ENCODE data around the gene GFOD2.

DNA sequence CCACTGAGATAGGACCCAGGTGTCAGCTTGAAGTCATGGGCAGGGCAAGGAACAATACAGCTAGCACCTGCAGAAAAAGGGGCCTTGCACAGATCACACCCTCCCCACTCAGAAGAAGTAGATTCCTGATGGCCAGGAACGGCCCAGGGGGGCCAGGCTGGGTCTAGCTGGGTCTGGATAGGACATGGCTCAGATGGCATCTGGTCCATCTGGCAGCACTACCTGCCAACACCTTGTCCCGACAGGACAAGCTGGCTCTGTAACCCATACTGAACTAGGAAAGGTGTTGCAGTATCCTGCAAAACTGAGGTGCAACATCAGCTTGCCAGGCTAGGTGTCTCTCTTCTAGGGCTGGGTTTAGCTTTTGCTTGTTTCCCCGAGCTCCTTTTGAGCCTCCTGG, 38.9 kb upstream of the GFOD2 start:
- TF ChIP-seq, protein P1, sequence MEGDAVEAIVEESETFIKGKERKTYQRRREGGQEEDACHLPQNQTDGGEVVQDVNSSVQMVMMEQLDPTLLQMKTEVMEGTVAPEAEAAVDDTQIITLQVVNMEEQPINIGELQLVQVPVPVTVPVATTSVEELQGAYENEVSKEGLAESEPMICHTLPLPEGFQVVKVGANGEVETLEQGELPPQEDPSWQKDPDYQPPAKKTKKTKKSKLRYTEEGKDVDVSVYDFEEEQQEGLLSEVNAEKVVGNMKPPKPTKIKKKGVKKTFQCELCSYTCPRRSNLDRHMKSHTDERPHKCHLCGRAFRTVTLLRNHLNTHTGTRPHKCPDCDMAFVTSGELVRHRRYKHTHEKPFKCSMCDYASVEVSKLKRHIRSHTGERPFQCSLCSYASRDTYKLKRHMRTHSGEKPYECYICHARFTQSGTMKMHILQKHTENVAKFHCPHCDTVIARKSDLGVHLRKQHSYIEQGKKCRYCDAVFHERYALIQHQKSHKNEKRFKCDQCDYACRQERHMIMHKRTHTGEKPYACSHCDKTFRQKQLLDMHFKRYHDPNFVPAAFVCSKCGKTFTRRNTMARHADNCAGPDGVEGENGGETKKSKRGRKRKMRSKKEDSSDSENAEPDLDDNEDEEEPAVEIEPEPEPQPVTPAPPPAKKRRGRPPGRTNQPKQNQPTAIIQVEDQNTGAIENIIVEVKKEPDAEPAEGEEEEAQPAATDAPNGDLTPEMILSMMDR (IDR thresholded peaks at IDR 0.05 in 4 of 5, conservative IDR thresholded peaks at IDR 0.05 in 1 of 5) = no peak
- TF ChIP-seq POLR2A (IDR thresholded peaks at IDR 0.05) = no peak

Measured in gastrocnemius medialis (tissue), 4 donors.